ENCODE data around the gene MAP2K2.

DNA sequence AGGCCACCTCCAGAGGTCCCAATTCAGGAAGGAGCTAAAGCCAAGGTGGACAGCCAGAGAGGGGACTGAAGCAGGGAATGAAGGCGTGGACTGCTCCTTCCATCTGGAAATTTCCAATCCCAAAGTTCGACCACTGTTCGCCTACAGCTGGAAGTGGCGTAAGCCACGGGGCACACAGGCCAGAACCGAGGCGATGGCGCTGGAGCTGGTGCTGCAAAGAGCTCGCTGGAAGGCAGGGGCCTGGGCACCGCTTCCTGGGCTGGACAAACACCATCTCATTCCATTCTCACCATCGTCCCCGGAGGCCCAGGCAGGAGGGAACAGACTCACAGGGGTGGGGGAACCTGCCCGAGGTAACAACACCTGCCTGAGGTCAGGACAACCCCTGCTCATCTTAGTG, 4.2 kb downstream of the MAP2K2 start:
- TF ChIP-seq ZNF671 (CRISPR knock-in tag; IDR thresholded peaks at IDR 0.05) (no peak), JUN (CRISPR knock-in tag; IDR thresholded peaks at IDR 0.05) (no peak), PRRX2 (CRISPR knock-in tag; IDR thresholded peaks at IDR 0.05) (no peak), CBFB (CRISPR knock-in tag; IDR thresholded peaks at IDR 0.05; ENCODE audit: low read depth) (no peak), CREB1 (CRISPR knock-in tag; IDR thresholded peaks at IDR 0.05) (no peak), FOXJ3 (CRISPR knock-in tag; IDR thresholded peaks at IDR 0.05; ENCODE audit: borderline replicate concordance) (no peak), SMAD4 (CRISPR knock-in tag; IDR thresholded peaks at IDR 0.05) (no peak)
- TF ChIP-seq, protein P1, sequence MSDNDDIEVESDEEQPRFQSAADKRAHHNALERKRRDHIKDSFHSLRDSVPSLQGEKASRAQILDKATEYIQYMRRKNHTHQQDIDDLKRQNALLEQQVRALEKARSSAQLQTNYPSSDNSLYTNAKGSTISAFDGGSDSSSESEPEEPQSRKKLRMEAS (CRISPR knock-in tag; IDR thresholded peaks at IDR 0.05): no peak
- TF ChIP-seq, protein P2, sequence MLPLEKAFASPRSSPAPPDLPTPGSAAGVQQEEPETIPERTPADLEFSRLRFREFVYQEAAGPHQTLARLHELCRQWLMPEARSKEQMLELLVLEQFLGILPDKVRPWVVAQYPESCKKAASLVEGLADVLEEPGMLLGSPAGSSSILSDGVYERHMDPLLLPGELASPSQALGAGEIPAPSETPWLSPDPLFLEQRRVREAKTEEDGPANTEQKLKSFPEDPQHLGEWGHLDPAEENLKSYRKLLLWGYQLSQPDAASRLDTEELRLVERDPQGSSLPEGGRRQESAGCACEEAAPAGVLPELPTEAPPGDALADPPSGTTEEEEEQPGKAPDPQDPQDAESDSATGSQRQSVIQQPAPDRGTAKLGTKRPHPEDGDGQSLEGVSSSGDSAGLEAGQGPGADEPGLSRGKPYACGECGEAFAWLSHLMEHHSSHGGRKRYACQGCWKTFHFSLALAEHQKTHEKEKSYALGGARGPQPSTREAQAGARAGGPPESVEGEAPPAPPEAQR (CRISPR knock-in tag; IDR thresholded peaks at IDR 0.05): no peak
- TF ChIP-seq, protein P3, sequence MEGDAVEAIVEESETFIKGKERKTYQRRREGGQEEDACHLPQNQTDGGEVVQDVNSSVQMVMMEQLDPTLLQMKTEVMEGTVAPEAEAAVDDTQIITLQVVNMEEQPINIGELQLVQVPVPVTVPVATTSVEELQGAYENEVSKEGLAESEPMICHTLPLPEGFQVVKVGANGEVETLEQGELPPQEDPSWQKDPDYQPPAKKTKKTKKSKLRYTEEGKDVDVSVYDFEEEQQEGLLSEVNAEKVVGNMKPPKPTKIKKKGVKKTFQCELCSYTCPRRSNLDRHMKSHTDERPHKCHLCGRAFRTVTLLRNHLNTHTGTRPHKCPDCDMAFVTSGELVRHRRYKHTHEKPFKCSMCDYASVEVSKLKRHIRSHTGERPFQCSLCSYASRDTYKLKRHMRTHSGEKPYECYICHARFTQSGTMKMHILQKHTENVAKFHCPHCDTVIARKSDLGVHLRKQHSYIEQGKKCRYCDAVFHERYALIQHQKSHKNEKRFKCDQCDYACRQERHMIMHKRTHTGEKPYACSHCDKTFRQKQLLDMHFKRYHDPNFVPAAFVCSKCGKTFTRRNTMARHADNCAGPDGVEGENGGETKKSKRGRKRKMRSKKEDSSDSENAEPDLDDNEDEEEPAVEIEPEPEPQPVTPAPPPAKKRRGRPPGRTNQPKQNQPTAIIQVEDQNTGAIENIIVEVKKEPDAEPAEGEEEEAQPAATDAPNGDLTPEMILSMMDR (IDR thresholded peaks at IDR 0.05): no peak
- TF ChIP-seq, protein P4, sequence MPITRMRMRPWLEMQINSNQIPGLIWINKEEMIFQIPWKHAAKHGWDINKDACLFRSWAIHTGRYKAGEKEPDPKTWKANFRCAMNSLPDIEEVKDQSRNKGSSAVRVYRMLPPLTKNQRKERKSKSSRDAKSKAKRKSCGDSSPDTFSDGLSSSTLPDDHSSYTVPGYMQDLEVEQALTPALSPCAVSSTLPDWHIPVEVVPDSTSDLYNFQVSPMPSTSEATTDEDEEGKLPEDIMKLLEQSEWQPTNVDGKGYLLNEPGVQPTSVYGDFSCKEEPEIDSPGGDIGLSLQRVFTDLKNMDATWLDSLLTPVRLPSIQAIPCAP (CRISPR knock-in tag; IDR thresholded peaks at IDR 0.05): no peak
- TF ChIP-seq, protein P5, sequence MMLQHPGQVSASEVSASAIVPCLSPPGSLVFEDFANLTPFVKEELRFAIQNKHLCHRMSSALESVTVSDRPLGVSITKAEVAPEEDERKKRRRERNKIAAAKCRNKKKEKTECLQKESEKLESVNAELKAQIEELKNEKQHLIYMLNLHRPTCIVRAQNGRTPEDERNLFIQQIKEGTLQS (CRISPR knock-in tag; conservative IDR thresholded peaks at IDR 0.05): no peak
